ENCODE data around the gene ERBIN. TPM values are rescaled to one million over a fixed set of nuclear protein-coding genes. Genes with fewer than 3 reads are reported as not detected.

Gene ERBIN
- total RNA-seq, 1 donor from 2014 or later: 12.0 TPM

DNA sequence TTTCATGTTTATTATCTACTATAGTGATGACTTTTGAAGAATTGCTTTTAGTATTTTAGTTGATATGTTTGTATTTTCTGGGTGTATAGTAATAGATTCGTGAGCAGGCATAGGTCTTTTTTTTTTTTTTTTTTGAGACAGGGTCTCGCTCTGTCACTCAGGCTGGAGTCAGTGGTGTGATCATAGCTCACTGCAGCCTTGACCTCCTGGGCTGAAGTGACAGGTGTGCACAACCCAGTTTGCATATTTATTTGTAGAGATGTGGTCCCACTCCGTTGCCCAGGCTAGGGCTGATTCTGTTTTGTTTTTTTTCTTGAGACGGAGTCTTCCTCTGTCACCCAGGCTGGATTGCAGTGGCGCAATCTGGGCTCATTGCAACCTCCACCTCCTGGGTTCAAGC, 11.9 kb downstream of the ERBIN start:
- no peak overlapping the region for H3K27ac ChIP-seq
- H3K4me1 ChIP-seq: peaks cover 0 to 15% of the 10 kb centered on the region in 2 donors
- H3K36me3 ChIP-seq: no peaks in the 10 kb centered on the region
- H3K9me3 ChIP-seq: no peaks in the 10 kb centered on the region
- DNase-seq (ENCODE audit: low spot score in 2 of 2): no peak
- no peaks in the 10 kb centered on the region for H3K27me3 ChIP-seq
- no peak overlapping the region for H3K4me3 ChIP-seq
- TF ChIP-seq, protein P1, sequence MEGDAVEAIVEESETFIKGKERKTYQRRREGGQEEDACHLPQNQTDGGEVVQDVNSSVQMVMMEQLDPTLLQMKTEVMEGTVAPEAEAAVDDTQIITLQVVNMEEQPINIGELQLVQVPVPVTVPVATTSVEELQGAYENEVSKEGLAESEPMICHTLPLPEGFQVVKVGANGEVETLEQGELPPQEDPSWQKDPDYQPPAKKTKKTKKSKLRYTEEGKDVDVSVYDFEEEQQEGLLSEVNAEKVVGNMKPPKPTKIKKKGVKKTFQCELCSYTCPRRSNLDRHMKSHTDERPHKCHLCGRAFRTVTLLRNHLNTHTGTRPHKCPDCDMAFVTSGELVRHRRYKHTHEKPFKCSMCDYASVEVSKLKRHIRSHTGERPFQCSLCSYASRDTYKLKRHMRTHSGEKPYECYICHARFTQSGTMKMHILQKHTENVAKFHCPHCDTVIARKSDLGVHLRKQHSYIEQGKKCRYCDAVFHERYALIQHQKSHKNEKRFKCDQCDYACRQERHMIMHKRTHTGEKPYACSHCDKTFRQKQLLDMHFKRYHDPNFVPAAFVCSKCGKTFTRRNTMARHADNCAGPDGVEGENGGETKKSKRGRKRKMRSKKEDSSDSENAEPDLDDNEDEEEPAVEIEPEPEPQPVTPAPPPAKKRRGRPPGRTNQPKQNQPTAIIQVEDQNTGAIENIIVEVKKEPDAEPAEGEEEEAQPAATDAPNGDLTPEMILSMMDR (IDR thresholded peaks at IDR 0.05): no peak
- intact Hi-C loops (cut with DNase I): no loop called here

DNA sequence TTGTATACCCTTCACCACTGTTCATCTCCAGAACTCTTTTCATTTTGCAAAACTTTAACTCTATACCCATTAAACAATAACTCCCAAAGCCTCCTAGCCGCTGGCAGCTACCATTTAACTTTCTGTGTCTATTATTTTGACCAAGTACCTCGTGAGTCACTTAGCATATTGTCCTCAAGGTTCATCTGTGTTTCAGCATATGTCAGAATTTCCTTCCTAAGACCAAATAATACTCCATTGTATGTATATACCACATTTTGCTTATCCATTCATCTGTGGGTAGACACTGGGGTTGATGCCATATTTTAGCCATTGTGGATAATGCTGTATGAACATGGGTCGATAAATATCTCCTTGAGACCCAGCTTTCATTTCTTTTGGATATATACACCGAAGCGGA, 17.4 kb downstream of the ERBIN start:
- no peaks in the 10 kb centered on the region for H3K9me3 ChIP-seq
- DNase-seq (ENCODE audit: low spot score in 2 of 2): no peak
- intact Hi-C loops (cut with DNase I): no loop called here
- no peak overlapping the region for H3K4me3 ChIP-seq
- H3K36me3 ChIP-seq: no peaks in the 10 kb centered on the region
- no peaks in the 10 kb centered on the region for H3K27me3 ChIP-seq
- TF ChIP-seq, protein P1 (IDR thresholded peaks at IDR 0.05): no peak
- H3K4me1 ChIP-seq: no peaks in the 10 kb centered on the region
- H3K27ac ChIP-seq: no peak overlapping the region

DNA sequence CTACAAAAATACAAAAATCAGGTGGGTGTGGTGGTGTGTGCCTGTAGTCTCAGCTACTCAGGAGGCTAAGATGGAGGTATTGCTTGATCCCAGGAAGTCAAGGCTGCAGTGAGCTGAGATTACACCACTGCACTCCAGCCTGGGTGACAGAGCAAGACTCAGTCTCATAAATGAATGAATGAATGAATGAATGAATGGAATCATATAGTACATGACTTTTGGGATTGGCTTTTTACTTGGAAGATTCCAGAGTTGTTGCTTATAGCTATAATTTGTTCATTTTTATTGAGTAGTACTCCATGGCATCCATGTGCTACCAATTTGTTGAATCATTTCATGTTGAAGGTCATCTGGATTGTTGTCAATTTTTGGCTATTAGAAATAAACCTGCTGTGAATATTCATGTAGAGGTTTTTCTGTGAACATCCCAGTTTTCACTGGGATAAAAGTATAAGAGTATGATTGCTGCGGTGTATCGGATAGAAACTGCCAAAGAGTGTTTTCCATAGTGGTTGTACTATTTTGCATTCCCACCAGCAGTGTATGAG, 19.9 kb downstream of the ERBIN start:
- no peaks in the 10 kb centered on the region for H3K36me3 ChIP-seq
- no peaks in the 10 kb centered on the region for H3K27me3 ChIP-seq
- DNase-seq (ENCODE audit: low spot score in 2 of 2): no peak
- intact Hi-C loops (cut with DNase I): no loop called here
- H3K9me3 ChIP-seq: no peaks in the 10 kb centered on the region
- no peak overlapping the region for H3K4me3 ChIP-seq
- H3K4me1 ChIP-seq: no peaks in the 10 kb centered on the region
- TF ChIP-seq, protein P1 (IDR thresholded peaks at IDR 0.05): no peak
- no peak overlapping the region for H3K27ac ChIP-seq

DNA sequence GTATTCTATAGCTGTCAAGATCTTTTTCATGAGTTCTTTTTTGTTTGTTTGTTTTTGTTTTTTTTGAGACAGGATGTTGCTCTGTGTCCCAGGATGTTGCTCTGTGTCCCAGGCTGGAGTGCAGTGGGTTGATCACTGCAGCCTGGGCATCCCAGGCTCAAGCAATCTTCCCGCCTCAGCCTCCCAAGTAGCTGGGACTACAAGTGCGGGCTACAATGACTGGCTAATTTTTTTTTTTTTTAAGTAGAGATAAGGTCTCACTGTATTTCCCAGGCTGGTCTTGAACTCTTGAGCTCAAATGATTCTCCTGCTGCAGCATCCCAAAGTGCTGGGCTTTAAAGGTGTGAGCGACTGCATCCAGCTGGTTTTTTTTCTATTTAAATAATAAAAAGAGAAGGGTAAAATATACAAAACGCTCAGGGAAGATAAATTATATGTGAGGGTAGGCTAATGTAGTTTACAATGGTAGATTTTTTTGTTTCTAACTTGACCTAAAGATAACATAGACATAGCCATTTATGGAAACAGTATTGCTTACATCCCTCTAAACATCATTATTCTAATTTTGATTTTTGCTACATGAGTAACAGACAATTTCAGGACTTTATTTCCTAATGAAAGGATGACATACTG, 21.9 kb downstream of the ERBIN start:
- Histone ChIP-seq H3K27ac (no peak overlapping the region), H3K27me3 (no peaks in the 10 kb centered on the region), H3K4me3 (no peak overlapping the region), H3K36me3 (no peaks in the 10 kb centered on the region), H3K9me3 (no peaks in the 10 kb centered on the region), H3K4me1 (peaks cover 0 to 5% of the 10 kb centered on the region in 2 donors)
- intact Hi-C loops (cut with DNase I): no loop called here
- TF ChIP-seq, protein P1 (IDR thresholded peaks at IDR 0.05): no peak
- no peak for DNase-seq (ENCODE audit: low spot score in 2 of 2)

DNA sequence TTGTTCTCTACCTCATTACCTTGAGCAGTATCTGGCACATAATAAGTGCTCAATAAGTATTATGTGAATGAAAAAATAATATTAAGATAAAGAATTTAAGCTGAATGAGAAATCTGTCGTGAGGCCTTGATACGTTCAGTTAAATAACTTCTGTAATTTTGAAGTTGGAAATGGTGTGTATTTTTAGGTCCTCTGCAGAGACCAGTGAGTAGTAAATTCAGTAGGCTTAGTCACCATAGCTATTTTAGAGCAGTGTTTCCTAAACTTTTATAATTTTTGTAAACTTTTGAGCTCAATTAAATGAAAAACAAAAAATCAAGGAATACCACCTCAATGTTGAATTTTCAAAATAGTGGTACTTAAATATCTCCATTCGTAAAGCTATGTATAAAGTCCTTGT, 25.0 kb downstream of the ERBIN start:
- DNase-seq (ENCODE audit: low spot score in 2 of 2): no peak
- no peaks in the 10 kb centered on the region for H3K36me3 ChIP-seq
- H3K27ac ChIP-seq: no peak overlapping the region
- TF ChIP-seq, protein P1 (IDR thresholded peaks at IDR 0.05): no peak
- H3K27me3 ChIP-seq: no peaks in the 10 kb centered on the region
- intact Hi-C loops (cut with DNase I): no loop called here
- H3K9me3 ChIP-seq: no peaks in the 10 kb centered on the region
- H3K4me1 ChIP-seq: peaks cover 0 to 5% of the 10 kb centered on the region in 2 donors
- H3K4me3 ChIP-seq: no peak overlapping the region

Data from ascending aorta (tissue), 2 donors.